Ovary (tissue), 9 donors: ENCODE results near the gene FGD3. TPM values are rescaled to one million over a fixed set of nuclear protein-coding genes. Genes with fewer than 3 reads are reported as not detected.
"Not testable (repeated sequence)": the region's sequence is repeated elsewhere in the genome, so short reads cannot be mapped to it uniquely, and the experiment has no call there.

ENCODE experiments used
- DNase-seq, 5 donors: peaks; one replicate each; pipeline ENCODE4 v3.0.0-alpha.2; 2019 to 2020
- H3K27ac ChIP-seq, 2 donors: fragments of 200-600 bp; one replicate each; pipeline versions ENCODE4 v1.5.1 to v1.8.0; 2019 to 2022
- H3K27me3 ChIP-seq: fragments of 200-600 bp; one replicate; pipeline ENCODE4 v1.8.0; 2022
- H3K36me3 ChIP-seq: fragments of 200-600 bp; sonication (generic); one replicate; pipeline ENCODE4 v1.5.1; 2019
- H3K4me1 ChIP-seq: one replicate; pipeline ENCODE4 v1.8.1; 2013; ENCODE audit warnings: mild to moderate bottlenecking, moderate library complexity; ENCODE audit not compliant: insufficient read depth
- H3K4me3 ChIP-seq: fragments of 200-600 bp; sonication (generic); one replicate; pipeline ENCODE4 v1.5.1; 2017
- H3K9me3 ChIP-seq, 2 donors: fragments of 200-600 bp in 1 of 2; sonication (generic) in 1 of 2; one replicate each; pipeline versions ENCODE4 v1.5.1 to v1.8.1; 2013 to 2019; ENCODE audit warnings: mild to moderate bottlenecking in 1 of 2, moderate library complexity in 1 of 2
- CTCF ChIP-seq, 3 donors: fragments of 450-650 bp in 2 of 3; fragments of 200-600 bp in 1 of 3; IDR thresholded peaks; one replicate each; pipeline versions ENCODE4 v1.5.1 to v1.8.0; 2016 to 2022; ENCODE audit warnings: antibody characterized with exemption in 3 of 3, mild to moderate bottlenecking in 1 of 3
- EP300 ChIP-seq: sonication (generic); formaldehyde crosslinking; IDR thresholded peaks from one replicate; pipeline ENCODE4 v1.6.1; 2017; ENCODE audit warnings: antibody characterized with exemption
- POLR2A ChIP-seq: fragments of 450-650 bp; IDR thresholded peaks from one replicate; pipeline ENCODE4 v1.6.1; 2017; ENCODE audit warnings: antibody characterized with exemption, mild to moderate bottlenecking, moderate library complexity
- WGBS, 3 donors: extraction: QIAGEN DNeasy Blood & Tissue Kit in 1 of 3; methylation state at CpG; one replicate each; pipeline versions ENCODE4 v1.1.5 to v1.1.7; 2013 to 2017; 5-methylcytosine and 5-hydroxymethylcytosine counted together
- intact Hi-C, 4 donors: fragments of 100-400 bp; cut with DNase I; formaldehyde crosslinking; loops; one replicate each; pipeline versions ENCODE4 v1.11.0 to v1.15.1; 2022 to 2023
- polyA plus RNA-seq, 2 donors: library from polyadenylated mRNA; stranded (reverse); fragments of 200-250 nt in 1 of 2; fragments of 350-450 nt in 1 of 2; fragmentation: Illumina TruSeq in 1 of 2; extraction: RNeasy Lipid Tissue Mini Kit (QIAGEN cat#74804) in 1 of 2; gene quantifications; one replicate each; pipeline ENCODE4 v1.2.3, GENCODE V29; 2013 to 2014
- total RNA-seq, 7 donors: library from RNA; depleted of rRNA in 2 of 7; stranded (reverse); fragments of >200 nt in 2 of 7; fragmentation: NEBNext Ultra II Directional in 3 of 7; extraction: Animal tissue kit (Norgen Biotek cat#: 25700) in 3 of 7; gene quantifications; one replicate each; pipeline versions ENCODE4 v1.1.0 to v1.2.4, GENCODE V29; 2016 to 2023
- donor health status: DM: no; HTN: no; CAD: no; lungs with moderate emphysema.
- donor health status: DM: no; HTN: no; CAD: no.
- donor health status: Bipolar disorder and iron deficiency.
- donor health status: DM: yes; HTN: yes; CAD: no.
- donor health status: DM: no; HTN: no; CAD: no.
- donor health status: DM: yes; HTN: yes; CAD: no.

Gene FGD3
- total and polyA plus RNA-seq, 9 donors = 1.1 to 6.7 (median 2.0) TPM

GRCh38 chr9:92989561-92989960 lies 42.2 kb downstream of the FGD3 start:
- no peak for DNase-seq
- peaks cover 0 to 2% of the 10 kb centered on the region in 2 donors for H3K9me3 ChIP-seq
- H3K27me3 ChIP-seq = no peaks in the 10 kb centered on the region
- no peaks in the 10 kb centered on the region for H3K4me1 ChIP-seq
- H3K27ac ChIP-seq = no peak overlapping the region
- H3K4me3 ChIP-seq = no peak overlapping the region
- intact Hi-C loops = no loop called here
- TF ChIP-seq POLR2A (no peak), EP300 (no peak), CTCF (IDR thresholded peaks at IDR 0.05) (no peak)
- H3K36me3 ChIP-seq = no peaks in the 10 kb centered on the region
- whole genome bisulfite sequencing, 3 donors = 49 to 58% (median 51%) methylated on average over 3 of the region's 3 CpGs

GRCh38 chr9:92990461-92990860 lies 43.1 kb downstream of the FGD3 start:
- DNase-seq = no peak
- Histone ChIP-seq H3K9me3 (peaks cover 0 to 2% of the 10 kb centered on the region in 2 donors), H3K4me1 (no peaks in the 10 kb centered on the region), H3K36me3 (no peaks in the 10 kb centered on the region), H3K4me3 (no peak overlapping the region), H3K27me3 (no peaks in the 10 kb centered on the region), H3K27ac (no peak overlapping the region)
- 29 to 50% (median 36%) methylated on average over 3 of the region's 3 CpGs for WGBS, 3 donors
- intact Hi-C loops = no loop called here
- TF ChIP-seq CTCF (IDR thresholded peaks at IDR 0.05) (no peak), EP300 (no peak), POLR2A (no peak)

GRCh38 chr9:92992549-92992948 lies 45.2 kb downstream of the FGD3 start:
- Histone ChIP-seq H3K4me1 (no peaks in the 10 kb centered on the region), H3K36me3 (no peaks in the 10 kb centered on the region), H3K27me3 (no peaks in the 10 kb centered on the region), H3K27ac (no peak overlapping the region), H3K9me3 (peaks cover 0 to 2% of the 10 kb centered on the region in 2 donors), H3K4me3 (no peak overlapping the region)
- 76 to 81% (median 77%) methylated on average over 4 of the region's 4 CpGs for WGBS, 3 donors
- intact Hi-C loops = no loop called here
- DNase-seq = no peak
- TF ChIP-seq POLR2A = no peak

GRCh38 chr9:92998871-92999270 lies 51.5 kb downstream of the FGD3 start:
- WGBS, 3 donors = 86 to 90% (median 88%) methylated on average over 10 of the region's 10 CpGs
- H3K4me1 ChIP-seq, H3K4me3 ChIP-seq, H3K27ac ChIP-seq, H3K9me3 ChIP-seq, intact Hi-C loops, H3K27me3 ChIP-seq, DNase-seq, H3K36me3 ChIP-seq: not testable (repeated sequence)

- 68 to 79% (median 73%) methylated on average over 2 of the region's 2 CpGs for WGBS, 3 donors
Observed at GRCh38 chr9:93001031-93001430, 53.7 kb downstream of the FGD3 start.

More at GRCh38 chr9:93001031-93001430, 53.7 kb downstream of the FGD3 start:
- H3K4me3 ChIP-seq = no peak overlapping the region
- no peaks in the 10 kb centered on the region for H3K36me3 ChIP-seq
- DNase-seq = no peak
- H3K27me3 ChIP-seq = no peaks in the 10 kb centered on the region
- intact Hi-C loops = loop anchor here in 2 of 4 donors (5.0 to 10.0 kb wide), 3 partner anchors 94 to 301 kb away; partner anchors contain the start of gene CARD19 (in 1 of the 2)
- H3K9me3 ChIP-seq = no peaks in the 10 kb centered on the region
- peaks cover 3% of the 10 kb centered on the region for H3K4me1 ChIP-seq
- no peak overlapping the region for H3K27ac ChIP-seq
- TF ChIP-seq CTCF (IDR thresholded peaks at IDR 0.05) (no peak), POLR2A (no peak), EP300 (no peak)
